SK-N-SH treated with all-trans-retinoic acid at 6 μM for 48 hours (cell line): Measurements from ENCODE around the gene AKAP13.

Source experiments
- ARNTL ChIP-seq: fragments of 450-650 bp; formaldehyde crosslinking; IDR thresholded peaks from 2 replicates; pipeline ENCODE4 v1.5.0; 2020; ENCODE audit warnings: low read depth, mild to moderate bottlenecking, moderate library complexity, borderline replicate concordance
- CREB5 ChIP-seq: fragments of 250-450 bp; sonication (Bioruptor Pico); IDR thresholded peaks from 2 replicates; pipeline ENCODE4 v1.5.1; 2020; ENCODE audit warnings: low read depth, mild to moderate bottlenecking, moderate library complexity
- CSDC2 ChIP-seq: fragments of 250-450 bp; sonication (Bioruptor Pico); IDR thresholded peaks from 2 replicates; pipeline ENCODE4 v1.5.0; 2020; ENCODE audit warnings: mild to moderate bottlenecking, moderate library complexity
- ESRRG ChIP-seq: fragments of 250-450 bp; sonication (Bioruptor Pico); IDR thresholded peaks from 2 replicates; pipeline ENCODE4 v1.6.1; 2021; ENCODE audit warnings: mild to moderate bottlenecking
- OSR1 ChIP-seq: fragments of 250-450 bp; sonication (Bioruptor Pico); IDR thresholded peaks from 2 replicates; pipeline ENCODE4 v1.8.0; 2022; ENCODE audit warnings: moderate library complexity, mild to moderate bottlenecking, inconsistent platforms
- POU6F1 ChIP-seq: fragments of 250-450 bp; sonication (Bioruptor Pico); IDR thresholded peaks from 2 replicates; pipeline ENCODE4 v1.8.0; 2021; ENCODE audit warnings: low read depth, mild to moderate bottlenecking, moderate library complexity, borderline replicate concordance
- RARB ChIP-seq: fragments of 250-450 bp; sonication (Bioruptor Pico); IDR thresholded peaks from 2 replicates; pipeline ENCODE4 v1.8.0; 2021; ENCODE audit warnings: mild to moderate bottlenecking, moderate library complexity
- SNAI2 ChIP-seq: fragments of 250-450 bp; sonication (Bioruptor Pico); IDR thresholded peaks from 2 replicates; pipeline ENCODE4 v1.5.0; 2020; ENCODE audit warnings: mild to moderate bottlenecking, moderate library complexity
- TSHZ2 ChIP-seq: fragments of 250-450 bp; sonication (Bioruptor Pico); IDR thresholded peaks from 2 replicates; pipeline ENCODE4 v1.5.0; 2020; ENCODE audit warnings: mild to moderate bottlenecking, moderate library complexity
- ZC3H10 ChIP-seq: fragments of 250-450 bp; sonication (Bioruptor Pico); IDR thresholded peaks from 2 replicates; pipeline ENCODE4 v1.5.1; 2021; ENCODE audit warnings: mild to moderate bottlenecking, moderate library complexity
- ZFP3 ChIP-seq: fragments of 250-450 bp; sonication (Bioruptor Pico); IDR thresholded peaks from 2 replicates; pipeline ENCODE4 v1.5.0; 2020; ENCODE audit warnings: mild to moderate bottlenecking, moderate library complexity
- ZFP30 ChIP-seq: fragments of 450-650 bp; formaldehyde crosslinking; IDR thresholded peaks from 2 replicates; pipeline ENCODE4 v1.5.0; 2022; ENCODE audit warnings: mild to moderate bottlenecking, moderate library complexity

GRCh38 chr15:85707519-85708338, 327.3 kb downstream of the AKAP13 start:
- TF ChIP-seq CSDC2 (CRISPR knock-in tag) (no peak), ZFP30 (CRISPR knock-in tag) (no peak), SNAI2 (no peak), CREB5 (CRISPR knock-in tag) (no peak), ARNTL (CRISPR knock-in tag) (no peak), ZFP3 (CRISPR knock-in tag) (no peak), OSR1 (CRISPR knock-in tag) (no peak), TSHZ2 (CRISPR knock-in tag) (no peak), ESRRG (no peak), ZC3H10 (no peak), RARB (CRISPR knock-in tag) (no peak), POU6F1 (no peak)
